PC-9 (cell line): ENCODE measurements around the gene TEX51. TPM values are rescaled to one million over a fixed set of nuclear protein-coding genes. Genes with fewer than 3 reads are reported as not detected.

Experiments used
- BruUV-seq: library from RNA; stranded (reverse); fragments of 400-500 nt; replicated peaks from 2 replicates; lab custom pipeline; 2021; lab: Mats Ljungman, UMichigan
- CTCF ChIA-PET: fragments of 300-600 bp; sonication (Branson Sonifier 250); formaldehyde crosslinking; loops from one replicate; lab custom pipeline; 2022; ENCODE audit warnings: antibody characterized with exemption; lab: Charles Lee
- POLR2A ChIA-PET: fragments of 300-600 bp; sonication (Branson Sonifier 250); formaldehyde crosslinking; loops from one replicate; lab custom pipeline; 2022; ENCODE audit warnings: antibody characterized with exemption; ENCODE audit not compliant: unreplicated experiment; lab: Charles Lee
- DNase-seq, 2 experiments: peaks; one replicate each; pipeline versions ENCODE4 v3.0.0 to v3.0.0-alpha.2; 2015 to 2022; ENCODE audit warnings: mixed read lengths in 1 of 2
- H2AFZ ChIP-seq: fragments of 200-600 bp; sonication (generic); 2 replicates; pipeline ENCODE4 v1.8.1; 2017; ENCODE audit warnings: antibody characterized with exemption
- H3F3A ChIP-seq: fragments of 200-600 bp; sonication (generic); 2 replicates; pipeline ENCODE4 v1.8.1; 2017; ENCODE audit warnings: antibody characterized with exemption, mild to moderate bottlenecking, low read depth; ENCODE audit not compliant: insufficient read depth
- H3K27ac ChIP-seq: fragments of 200-600 bp; sonication (generic); 2 replicates; pipeline ENCODE4 v1.6.1; 2016; ENCODE audit warnings: mixed run types
- H3K27me3 ChIP-seq: fragments of 200-600 bp; sonication (generic); 2 replicates; pipeline ENCODE4 v1.6.1; 2016; ENCODE audit warnings: low read depth, mixed run types; ENCODE audit not compliant: insufficient read depth
- H3K36me3 ChIP-seq: fragments of 200-600 bp; sonication (generic); 2 replicates; pipeline ENCODE4 v1.6.1; 2016; ENCODE audit warnings: low read depth, mixed run types
- H3K4me1 ChIP-seq: fragments of 200-600 bp; sonication (generic); replicated peaks from 2 replicates; pipeline ENCODE4 v1.6.1; 2016; ENCODE audit warnings: mixed run types; ENCODE audit not compliant: insufficient read depth
- H3K4me2 ChIP-seq: fragments of 200-600 bp; sonication (generic); 2 replicates; pipeline ENCODE4 v1.6.1; 2017; ENCODE audit warnings: mixed run types
- H3K4me3 ChIP-seq: fragments of 200-600 bp; sonication (generic); 2 replicates; pipeline ENCODE4 v1.6.1; 2016; ENCODE audit warnings: mixed run types
- H3K79me2 ChIP-seq: fragments of 200-600 bp; sonication (generic); 2 replicates; pipeline ENCODE4 v1.6.1; 2017; ENCODE audit warnings: low read depth, mixed run types
- H3K9me2 ChIP-seq: fragments of 200-600 bp; sonication (generic); 2 replicates; pipeline ENCODE4 v1.8.1; 2017; ENCODE audit warnings: mild to moderate bottlenecking; ENCODE audit not compliant: insufficient read depth
- H3K9me3 ChIP-seq: fragments of 200-600 bp; sonication (generic); 2 replicates; pipeline ENCODE4 v1.8.1; 2016; ENCODE audit warnings: low read depth; ENCODE audit not compliant: insufficient read depth
- H4K20me1 ChIP-seq: fragments of 200-600 bp; sonication (generic); 2 replicates; pipeline ENCODE4 v1.8.1; 2017; ENCODE audit not compliant: insufficient read depth
- CTCF ChIP-seq: fragments of 200-600 bp; sonication (generic); conservative IDR thresholded peaks from 2 replicates; pipeline ENCODE4 v1.6.1; 2017; ENCODE audit warnings: mixed run types, antibody characterized with exemption, mild to moderate bottlenecking, moderate library complexity
- EZH2 ChIP-seq: fragments of 200-600 bp; sonication (generic); IDR thresholded peaks from 2 replicates; pipeline ENCODE4 v1.8.0; 2017; ENCODE audit warnings: antibody characterized with exemption, low read depth
- intact Hi-C: fragments of 100-400 bp; cut with micrococcal nuclease; formaldehyde crosslinking; loops from one replicate; pipeline ENCODE4 v1.10.0; 2022; ENCODE audit not compliant: unreplicated experiment
- total RNA-seq: library from RNA; stranded (reverse); gene quantifications from 2 replicates; pipeline ENCODE4 v1.2.3, GENCODE V29; 2021

The TEX51 gene
- total RNA-seq, 1 experiment from 2014 or later, result not detected

GRCh38 chr2:126902152-126902835, 3.6 kb downstream of the TEX51 start:
- BruUV-seq, result no TSS peak
- Histone ChIP-seq H3K79me2 (no peaks in the 10 kb centered on the region), H3K4me2 (no peak overlapping the region), H2AFZ (no peak overlapping the region), H4K20me1 (no peaks in the 10 kb centered on the region), H3K36me3 (no peaks in the 10 kb centered on the region), H3K9me2 (no peaks in the 10 kb centered on the region), H3K27me3 (peaks cover 97% of the 10 kb centered on the region), H3K4me3 (no peak overlapping the region), H3K9me3 (no peaks in the 10 kb centered on the region), H3F3A (no peaks in the 10 kb centered on the region), H3K4me1 (no peaks in the 10 kb centered on the region), H3K27ac (no peak overlapping the region)
- CTCF ChIA-PET, result no interaction called here
- POLR2A ChIA-PET, result no interaction called here
- no peak for DNase-seq
- intact Hi-C loops, result no loop called here
- no peak for TF ChIP-seq EZH2
- TF ChIP-seq CTCF, result no peak

GRCh38 chr2:126902859-126903258, 4.2 kb downstream of the TEX51 start:
- no peak overlapping the region for H2AFZ ChIP-seq
- no peaks in the 10 kb centered on the region for H3F3A ChIP-seq
- H3K9me3 ChIP-seq, result no peaks in the 10 kb centered on the region
- H3K36me3 ChIP-seq, result no peaks in the 10 kb centered on the region
- H3K27me3 ChIP-seq, result peaks cover 97% of the 10 kb centered on the region
- H3K4me1 ChIP-seq, result no peaks in the 10 kb centered on the region
- no TSS peak for BruUV-seq
- no peaks in the 10 kb centered on the region for H4K20me1 ChIP-seq
- intact Hi-C loops, result no loop called here
- no peak overlapping the region for H3K4me2 ChIP-seq
- ChIA-PET CTCF (no interaction called here), POLR2A (no interaction called here)
- no peaks in the 10 kb centered on the region for H3K79me2 ChIP-seq
- no peaks in the 10 kb centered on the region for H3K9me2 ChIP-seq
- TF ChIP-seq EZH2 (no peak), CTCF (no peak)
- no peak overlapping the region for H3K27ac ChIP-seq
- no peak overlapping the region for H3K4me3 ChIP-seq
- no peak for DNase-seq

- Histone ChIP-seq H3K9me2 (no peaks in the 10 kb centered on the region), H3K4me2 (no peak overlapping the region), H3K27ac (no peak overlapping the region), H2AFZ (no peak overlapping the region), H3K27me3 (peaks cover 100% of the 10 kb centered on the region), H3K9me3 (no peaks in the 10 kb centered on the region), H3K4me3 (no peak overlapping the region), H4K20me1 (no peaks in the 10 kb centered on the region), H3F3A (no peaks in the 10 kb centered on the region), H3K36me3 (no peaks in the 10 kb centered on the region), H3K79me2 (no peaks in the 10 kb centered on the region), H3K4me1 (no peaks in the 10 kb centered on the region)
- ChIA-PET POLR2A (no interaction called here), CTCF (no interaction called here)
- no peak for DNase-seq
- intact Hi-C loops, result no loop called here
- BruUV-seq, result no TSS peak
- no peak for TF ChIP-seq CTCF
- no peak for TF ChIP-seq EZH2
Observed at GRCh38 chr2:126905991-126906390, 7.3 kb downstream of the TEX51 start.
